OCI-LY3 (cell line): ENCODE measurements around the gene CACNA2D3.
A peak's percentile ranks its signal among the peaks of the same experiment; 100 is the strongest.

ENCODE experiments used
- H2AFZ ChIP-seq: fragments of 200-600, 300-600 bp; shearing (Covaris generic); 2 replicates; pipeline ENCODE4 v1.6.0; 2014; ENCODE audit warnings: antibody characterized with exemption, low read depth, low read length
- H3K27ac ChIP-seq: fragments of 200-600, 300-600 bp; sonication (generic); 2 replicates; pipeline ENCODE4 v1.5.1; 2014; ENCODE audit warnings: mild to moderate bottlenecking, low read length, moderate library complexity, mixed read lengths
- H3K27me3 ChIP-seq: fragments of 200-600, 300-600 bp; sonication (generic); 2 replicates; pipeline ENCODE4 v1.6.1; 2014; ENCODE audit warnings: low read depth, low read length, mixed read lengths
- H3K36me3 ChIP-seq: fragments of 200-600, 300-600 bp; sonication (generic); replicated peaks from 2 replicates; pipeline ENCODE3; 2014; ENCODE audit warnings: low read depth, low read length, mixed read lengths
- H3K4me1 ChIP-seq: fragments of 300-600, 200-600 bp; sonication (generic); 2 replicates; pipeline ENCODE4 v1.6.1; 2014; ENCODE audit warnings: low read length, mixed read lengths
- H3K4me2 ChIP-seq: fragments of 200-600, 300-600 bp; sonication (generic); 2 replicates; pipeline ENCODE4 v1.6.1; 2014; ENCODE audit warnings: low read length, mixed read lengths
- H3K4me3 ChIP-seq: fragments of 300-600, 200-600 bp; sonication (generic); 2 replicates; pipeline ENCODE4 v1.5.1; 2014; ENCODE audit warnings: antibody characterized with exemption, mild to moderate bottlenecking, low read length, moderate library complexity
- H3K79me2 ChIP-seq: fragments of 300-600, 200-600 bp; shearing (Covaris generic); 2 replicates; pipeline ENCODE4 v1.6.1; 2014; ENCODE audit warnings: mild to moderate bottlenecking, low read length, mixed read lengths
- H3K9ac ChIP-seq: fragments of 300-600, 200-600 bp; shearing (Covaris generic); 2 replicates; pipeline ENCODE4 v1.6.0; 2014; ENCODE audit warnings: mild to moderate bottlenecking, low read length, moderate library complexity
- H3K9me3 ChIP-seq: fragments of 200-600, 300-600 bp; shearing (Covaris generic); 2 replicates; pipeline ENCODE4 v1.6.1; 2014; ENCODE audit warnings: low read length, mixed read lengths; ENCODE audit not compliant: insufficient read depth
- H4K20me1 ChIP-seq: fragments of 200-600, 300-600 bp; sonication (generic); 2 replicates; pipeline ENCODE4 v1.6.1; 2016; ENCODE audit warnings: low read length, mixed read lengths; ENCODE audit not compliant: insufficient read depth
- CTCF ChIP-seq: fragments of 200-600, 300-600 bp; sonication (generic); IDR thresholded peaks from 2 replicates; pipeline ENCODE4 v1.5.1; 2014; ENCODE audit warnings: antibody characterized with exemption, low read length, low read depth
- EZH2phosphoT487 ChIP-seq: fragments of 200-600 bp; shearing (Covaris generic); IDR thresholded peaks from 2 replicates; pipeline ENCODE4 v1.6.1; 2018; ENCODE audit warnings: antibody characterized with exemption, mixed run types, low read depth

CACNA2D3 gene

GRCh38 chr3:54237788-54238502 lies 115.6 kb downstream of the CACNA2D3 start:
- H3K9me3 ChIP-seq = no peaks in the 10 kb centered on the region
- no peak overlapping the region for H3K4me2 ChIP-seq
- H4K20me1 ChIP-seq = no peaks in the 10 kb centered on the region
- no peaks in the 10 kb centered on the region for H3K4me1 ChIP-seq
- H3K9ac ChIP-seq = no peak overlapping the region
- no peak overlapping the region for H3K27ac ChIP-seq
- no peaks in the 10 kb centered on the region for H3K36me3 ChIP-seq
- no peak overlapping the region for H2AFZ ChIP-seq
- no peaks in the 10 kb centered on the region for H3K79me2 ChIP-seq
- H3K4me3 ChIP-seq = no peak overlapping the region
- TF ChIP-seq EZH2phosphoT487 (no peak), CTCF (no peak)
- H3K27me3 ChIP-seq = peaks cover 13% of the 10 kb centered on the region; the same call in 1 of the 2 replicates

- no peak overlapping the region for H3K4me2 ChIP-seq
- H3K4me1 ChIP-seq = no peaks in the 10 kb centered on the region
- 0 out of 2 replicates have a peak, but pooled peaks cover 7% of the 10 kb centered on the region for H3K27me3 ChIP-seq
- no peak overlapping the region for H2AFZ ChIP-seq
- H4K20me1 ChIP-seq = no peaks in the 10 kb centered on the region
- H3K4me3 ChIP-seq = no peak overlapping the region
- no peaks in the 10 kb centered on the region for H3K36me3 ChIP-seq
- no peak overlapping the region for H3K27ac ChIP-seq
- H3K79me2 ChIP-seq = no peaks in the 10 kb centered on the region
- no peak for TF ChIP-seq EZH2phosphoT487
- TF ChIP-seq CTCF = no peak
- no peak overlapping the region for H3K9ac ChIP-seq
- H3K9me3 ChIP-seq = no peaks in the 10 kb centered on the region
Measured at GRCh38 chr3:54240309-54240708, 118.0 kb downstream of the CACNA2D3 start.

- Histone ChIP-seq H3K4me1 (no peaks in the 10 kb centered on the region), H3K27me3 (0 out of 2 replicates have a peak, but pooled peaks cover 4% of the 10 kb centered on the region), H4K20me1 (no peaks in the 10 kb centered on the region), H3K4me2 (peak overlapping the region; percentile 36), H3K36me3 (no peaks in the 10 kb centered on the region), H3K9ac (no peak overlapping the region), H3K79me2 (no peaks in the 10 kb centered on the region), H3K9me3 (no peaks in the 10 kb centered on the region), H3K4me3 (peak overlapping the region; percentile 42; the same call in 1 of the 2 replicates), H3K27ac (no peak overlapping the region), H2AFZ (0 out of 2 replicates have a peak overlapping the region, but pooled peaks have one; percentile 1)
- TF ChIP-seq CTCF (no peak), EZH2phosphoT487 (no peak)
Measured at GRCh38 chr3:54243056-54243931, 120.9 kb downstream of the CACNA2D3 start.
